GM19455 (cell line): ENCODE measurements around the gene RPA3.
"Not testable (repeated sequence)": the region's sequence is repeated elsewhere in the genome, so short reads cannot be mapped to it uniquely, and the experiment has no call there.

Source experiments
- ATAC-seq: cut with Tn5 transposase; IDR thresholded peaks from one replicate; pipeline ENCODE4 v1.9.1; 2021; ENCODE audit not compliant: unreplicated experiment

The RPA3 gene

DNA sequence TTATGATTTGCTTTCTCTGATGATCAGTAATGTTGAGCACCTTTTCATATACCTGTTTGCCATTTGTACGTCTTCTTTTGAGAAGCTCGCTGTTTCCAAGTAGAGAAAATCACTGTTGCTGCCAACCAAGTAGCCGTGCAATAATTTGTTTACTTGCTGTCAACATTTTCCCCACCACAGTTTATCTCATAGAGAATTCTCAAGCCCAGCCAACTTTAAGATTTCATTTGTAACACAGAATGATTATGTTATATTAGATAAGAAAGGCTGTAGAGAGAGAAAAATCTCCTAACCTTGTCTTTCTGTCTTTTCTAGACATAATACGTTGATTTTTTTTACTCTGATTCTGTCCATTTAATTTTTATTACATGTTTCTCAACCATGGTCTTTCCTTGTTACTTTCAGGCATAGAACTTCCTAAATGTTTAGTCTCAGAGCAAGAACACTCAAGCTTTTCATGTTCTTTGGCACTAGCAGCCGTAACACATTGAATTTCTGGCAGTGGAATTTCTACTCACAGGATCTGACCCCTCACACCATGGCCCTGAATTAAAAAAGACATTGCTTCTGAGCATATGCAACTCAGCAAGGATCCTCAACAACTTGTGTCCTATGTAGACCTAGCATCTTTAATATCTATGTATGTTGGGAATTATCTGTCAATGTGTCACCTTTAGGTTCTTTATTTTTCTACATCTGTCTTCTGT, 23.1 kb downstream of the RPA3 start:
- no peak for ATAC-seq

GRCh38 chr7:7694542-7694941, 23.9 kb downstream of the RPA3 start:
- ATAC-seq, result no peak

DNA sequence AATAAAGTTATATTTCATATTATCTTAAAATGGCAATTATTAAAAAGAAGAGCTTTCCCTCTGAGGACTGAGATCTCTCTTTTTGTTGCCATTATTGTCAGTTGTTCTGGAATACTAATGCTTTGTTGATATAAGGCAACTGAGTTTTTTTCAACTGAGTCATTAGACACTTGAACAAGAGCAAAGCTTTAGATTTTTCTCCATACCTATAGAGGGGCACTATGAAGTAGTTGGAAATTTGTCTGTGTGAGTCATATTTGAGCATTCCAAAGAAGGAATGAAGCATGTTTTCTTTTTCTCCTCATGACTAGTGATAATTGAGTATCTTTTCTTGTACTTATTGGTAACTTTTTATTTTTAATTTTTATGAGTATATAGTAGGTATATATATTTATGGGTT, 24.5 kb downstream of the RPA3 start:
- no peak for ATAC-seq

GRCh38 chr7:7688956-7689355, 29.5 kb downstream of the RPA3 start:
- ATAC-seq, result no peak

GRCh38 chr7:7688310-7688709, 30.1 kb downstream of the RPA3 start:
- no peak for ATAC-seq

GRCh38 chr7:7687800-7688199, 30.6 kb downstream of the RPA3 start:
- ATAC-seq, result no peak

DNA sequence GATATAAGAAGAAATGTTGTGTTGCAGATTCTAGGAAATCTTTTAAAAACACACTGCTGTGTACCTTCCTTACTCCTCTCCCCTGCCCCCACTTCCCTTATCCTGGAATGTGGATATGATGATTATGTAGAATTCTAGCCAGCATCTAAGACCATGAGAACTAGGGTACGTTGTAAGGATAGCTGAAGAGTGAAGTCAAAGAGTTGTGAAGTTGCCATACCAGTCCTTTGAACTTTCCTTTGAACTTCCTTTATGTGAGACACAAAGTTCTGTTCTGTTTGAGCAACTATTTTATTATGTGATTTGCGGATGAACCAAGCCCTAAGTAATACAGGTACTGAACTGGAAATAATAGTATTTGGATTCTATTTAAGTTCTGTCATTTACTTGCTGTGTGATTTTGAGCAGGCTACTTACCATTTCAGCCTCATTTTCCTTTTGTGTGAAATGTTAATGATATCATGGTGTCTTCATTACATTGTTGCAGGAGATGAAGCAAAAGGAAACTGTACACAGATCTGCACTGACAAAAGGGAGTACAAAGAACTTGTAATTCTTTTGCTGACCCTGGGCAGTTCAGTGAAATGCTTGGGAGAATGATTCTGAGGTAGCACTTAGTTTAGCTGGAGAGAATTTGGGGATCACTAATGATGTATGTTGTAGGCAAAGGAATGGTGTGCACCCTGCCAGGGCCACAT, 31.4 kb downstream of the RPA3 start:
- ATAC-seq, result no peak

GRCh38 chr7:7682861-7683260, 35.5 kb downstream of the RPA3 start:
- no peak for ATAC-seq

DNA sequence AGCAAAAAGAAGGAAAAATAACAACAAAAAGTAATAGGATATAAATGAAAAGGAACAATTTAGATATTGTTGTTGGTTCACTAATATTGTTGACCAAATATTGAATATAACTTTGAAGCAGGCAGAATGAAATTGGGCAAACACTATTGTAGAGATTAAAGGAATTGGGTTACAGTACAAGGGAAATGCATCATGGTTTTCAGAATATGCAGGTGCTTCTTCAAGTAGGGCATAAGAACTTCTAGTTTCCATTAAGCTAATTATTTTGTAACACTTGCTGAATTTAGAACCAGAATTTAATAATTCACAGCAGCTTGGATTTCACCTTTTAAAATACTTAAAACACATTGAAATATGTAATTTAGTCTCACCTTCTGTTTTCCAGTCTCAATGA, 36.5 kb downstream of the RPA3 start:
- no peak for ATAC-seq

GRCh38 chr7:7681191-7681935, 37.0 kb downstream of the RPA3 start:
- ATAC-seq, result peak; percentile 63

GRCh38 chr7:7679640-7680039, 38.8 kb downstream of the RPA3 start:
- not testable (repeated sequence) for ATAC-seq

DNA sequence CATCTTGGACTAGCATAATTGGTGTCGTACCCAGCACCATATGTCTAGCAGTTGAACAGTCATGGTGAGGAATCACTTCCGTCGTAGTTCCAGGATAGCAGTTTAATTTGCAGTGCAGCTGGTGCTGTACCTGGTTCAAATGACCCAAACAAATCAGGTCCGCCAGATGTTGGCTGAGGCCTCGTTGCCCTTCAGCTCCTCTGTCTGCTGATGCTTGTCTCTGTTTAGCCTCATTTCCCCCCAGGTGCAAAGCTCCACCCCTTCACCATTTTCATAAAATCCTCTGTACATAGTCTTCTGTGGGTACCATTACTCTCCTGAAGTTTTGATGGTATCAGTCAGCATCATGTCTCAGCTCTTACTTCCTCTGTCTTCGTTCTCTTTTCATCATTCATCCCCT, 42.7 kb downstream of the RPA3 start:
- no peak for ATAC-seq

DNA sequence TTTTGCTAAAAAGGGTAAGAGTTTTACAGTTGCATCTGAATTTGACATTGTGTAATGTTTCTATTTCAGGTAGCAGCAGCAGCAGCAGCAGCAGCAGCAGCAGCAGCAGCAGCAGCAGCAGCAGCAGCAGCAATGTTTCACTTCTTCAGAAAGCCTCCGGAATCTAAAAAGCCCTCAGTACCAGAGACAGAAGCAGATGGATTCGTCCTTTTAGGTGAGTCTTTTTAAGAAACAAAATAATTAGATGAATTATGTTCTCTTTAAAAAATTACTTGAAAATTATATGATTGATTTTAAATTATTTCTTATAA, 45.2 kb downstream of the RPA3 start:
- no peak for ATAC-seq

DNA sequence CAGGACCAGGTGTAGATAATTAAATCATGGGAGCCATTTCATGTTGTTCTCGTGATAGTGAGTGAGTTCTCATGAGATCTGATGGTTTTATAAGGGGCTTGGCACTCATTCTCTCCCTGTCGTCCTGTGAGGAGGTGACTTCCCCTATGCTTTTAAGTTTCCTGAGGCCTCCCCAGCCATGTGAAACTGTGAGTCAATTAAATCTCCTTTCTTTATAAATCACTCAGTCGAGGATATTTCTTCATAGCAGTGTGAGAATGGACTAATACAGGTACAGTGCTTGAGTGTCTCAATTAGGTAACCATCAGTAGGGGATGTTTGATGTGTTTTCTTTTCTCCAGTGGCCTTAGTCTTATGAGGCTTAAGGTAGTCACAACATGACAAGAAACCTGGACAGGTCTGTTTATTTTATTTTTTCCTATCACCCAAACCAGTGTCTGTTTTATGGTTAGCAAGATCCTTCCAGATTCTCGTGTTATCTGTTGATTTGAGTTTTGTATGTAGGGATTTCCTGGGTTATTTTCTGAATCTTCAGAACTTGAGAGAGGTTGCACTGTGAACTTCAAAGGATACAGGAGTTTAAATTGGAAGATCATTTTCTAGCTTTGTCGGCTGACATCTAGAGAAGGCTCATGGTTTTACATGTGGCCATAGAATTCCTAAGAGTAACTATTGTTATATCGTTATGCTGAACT, 45.7 kb downstream of the RPA3 start:
- no peak for ATAC-seq

DNA sequence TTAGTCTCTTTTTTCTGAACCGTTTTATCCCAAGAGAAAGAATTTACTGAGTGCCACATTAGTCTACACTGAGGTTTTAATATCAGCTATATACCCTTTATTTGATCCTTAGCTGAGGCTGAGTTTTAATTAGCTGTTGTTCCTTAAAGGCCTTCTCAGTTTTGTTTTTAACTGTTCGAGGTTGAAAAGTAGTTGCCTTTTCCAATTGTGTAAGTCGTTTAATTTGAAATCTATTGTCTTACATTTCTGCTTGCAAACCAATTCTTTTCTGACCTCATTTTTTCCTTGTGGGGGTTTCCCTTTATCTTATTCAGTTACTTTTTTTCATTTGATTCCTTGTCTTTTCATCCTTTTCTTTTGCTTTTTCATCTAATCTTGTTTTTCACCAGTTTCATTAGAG, 47.0 kb downstream of the RPA3 start:
- no peak for ATAC-seq

DNA sequence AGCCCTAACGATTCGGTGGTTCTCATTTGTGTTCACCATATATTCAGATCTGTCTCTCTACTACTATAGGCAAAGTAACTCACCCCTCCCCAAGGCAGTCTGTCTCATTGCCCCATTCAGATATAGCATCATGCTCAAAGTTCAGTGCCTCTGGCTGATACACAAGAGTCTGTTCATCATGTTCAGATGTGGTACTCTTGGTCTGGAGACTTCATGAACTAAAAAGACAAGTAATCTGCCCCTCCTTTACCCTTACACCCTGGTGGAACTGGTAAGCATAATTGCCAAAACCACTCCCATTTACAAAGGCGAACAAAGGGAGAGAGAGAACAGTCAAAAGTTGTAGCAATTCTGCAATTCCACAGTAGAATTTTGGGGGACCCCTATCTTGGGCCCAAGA, 47.9 kb downstream of the RPA3 start:
- no peak for ATAC-seq

GRCh38 chr7:7668706-7669105, 49.7 kb downstream of the RPA3 start:
- ATAC-seq, result no peak

GRCh38 chr7:7667187-7667586, 51.2 kb downstream of the RPA3 start:
- no peak for ATAC-seq

DNA sequence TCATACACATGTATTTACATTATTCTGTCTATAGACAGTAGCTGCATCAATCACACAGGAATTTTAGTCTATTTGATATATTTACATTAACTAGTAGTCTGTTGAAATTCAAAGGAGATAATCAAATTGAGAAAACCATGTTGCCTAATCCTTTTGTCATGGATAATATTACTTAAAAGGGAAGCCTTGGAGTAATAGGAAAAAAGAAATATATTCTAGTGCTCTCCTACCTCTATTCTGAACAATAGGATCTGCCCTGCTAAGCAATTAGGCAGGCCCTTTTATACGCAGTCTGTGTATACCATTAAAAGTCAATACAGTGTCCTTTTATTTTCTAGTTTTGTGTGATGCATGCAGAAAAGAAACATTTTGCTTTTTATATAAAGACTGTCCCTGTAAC, 53.4 kb downstream of the RPA3 start:
- no peak for ATAC-seq

GRCh38 chr7:7664291-7664690, 54.1 kb downstream of the RPA3 start:
- no peak for ATAC-seq

DNA sequence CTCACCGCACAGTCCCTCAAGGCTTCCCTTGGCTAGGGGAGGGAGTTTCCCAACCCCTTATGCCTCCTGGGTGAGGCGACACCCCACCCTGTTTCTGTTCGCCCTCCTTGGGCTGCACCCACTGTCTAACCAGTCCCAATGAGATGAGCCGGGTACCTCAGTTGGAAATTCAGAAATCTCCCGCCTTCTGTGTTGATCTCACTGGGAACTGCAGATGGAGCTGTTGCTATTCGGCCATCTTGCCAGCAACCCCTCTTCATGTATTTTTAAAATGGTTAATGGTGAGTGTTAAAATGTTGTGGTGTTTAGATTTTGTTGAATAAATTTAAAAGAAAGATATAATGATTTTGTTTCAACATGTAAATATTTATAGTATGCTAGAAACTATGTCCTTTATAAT, 55.9 kb downstream of the RPA3 start:
- ATAC-seq, result no peak

GRCh38 chr7:7656459-7656858, 61.9 kb downstream of the RPA3 start:
- not testable (repeated sequence) for ATAC-seq
